ENCODE data around the gene SLC22A31. TPM values are rescaled to one million over a fixed set of nuclear protein-coding genes. Genes with fewer than 3 reads are reported as not detected.

SLC22A31 gene
- total RNA-seq, 2 experiments from 2014 or later: 1.8 to 2.8 TPM

- Mint-ChIP-seq H3K4me1 (no peaks in the 10 kb centered on the region), H3K27ac (no peak overlapping the region), H3K36me3 (ENCODE audit: low read depth) (no peaks in the 10 kb centered on the region), H3K27me3 (no peaks in the 10 kb centered on the region), H3K9me3 (peaks cover 17% of the 10 kb centered on the region), H3K4me3 (no peak overlapping the region)
- POLR2A ChIA-PET: no interaction called here
- DNase-seq: no peak
- CTCF ChIA-PET: no interaction called here
These were observed 42.6 kb downstream of the SLC22A31 start for GRCh38 chr16:89157778-89158177.

GRCh38 chr16:89156740-89157645 lies 43.3 kb downstream of the SLC22A31 start:
- H3K9me3 Mint-ChIP-seq: peaks cover 17% of the 10 kb centered on the region
- H3K36me3 Mint-ChIP-seq (ENCODE audit: low read depth): no peaks in the 10 kb centered on the region
- DNase-seq: no peak
- CTCF ChIA-PET: interaction anchor here (2.5 kb wide), 1 partner anchor 10 kb away, joined by 10 read pairs; no protein-coding TSS in a partner anchor
- no peaks in the 10 kb centered on the region for H3K27me3 Mint-ChIP-seq
- H3K27ac Mint-ChIP-seq: no peak overlapping the region
- no peak overlapping the region for H3K4me3 Mint-ChIP-seq
- peaks cover 2% of the 10 kb centered on the region for H3K4me1 Mint-ChIP-seq
- POLR2A ChIA-PET: no interaction called here

DNA sequence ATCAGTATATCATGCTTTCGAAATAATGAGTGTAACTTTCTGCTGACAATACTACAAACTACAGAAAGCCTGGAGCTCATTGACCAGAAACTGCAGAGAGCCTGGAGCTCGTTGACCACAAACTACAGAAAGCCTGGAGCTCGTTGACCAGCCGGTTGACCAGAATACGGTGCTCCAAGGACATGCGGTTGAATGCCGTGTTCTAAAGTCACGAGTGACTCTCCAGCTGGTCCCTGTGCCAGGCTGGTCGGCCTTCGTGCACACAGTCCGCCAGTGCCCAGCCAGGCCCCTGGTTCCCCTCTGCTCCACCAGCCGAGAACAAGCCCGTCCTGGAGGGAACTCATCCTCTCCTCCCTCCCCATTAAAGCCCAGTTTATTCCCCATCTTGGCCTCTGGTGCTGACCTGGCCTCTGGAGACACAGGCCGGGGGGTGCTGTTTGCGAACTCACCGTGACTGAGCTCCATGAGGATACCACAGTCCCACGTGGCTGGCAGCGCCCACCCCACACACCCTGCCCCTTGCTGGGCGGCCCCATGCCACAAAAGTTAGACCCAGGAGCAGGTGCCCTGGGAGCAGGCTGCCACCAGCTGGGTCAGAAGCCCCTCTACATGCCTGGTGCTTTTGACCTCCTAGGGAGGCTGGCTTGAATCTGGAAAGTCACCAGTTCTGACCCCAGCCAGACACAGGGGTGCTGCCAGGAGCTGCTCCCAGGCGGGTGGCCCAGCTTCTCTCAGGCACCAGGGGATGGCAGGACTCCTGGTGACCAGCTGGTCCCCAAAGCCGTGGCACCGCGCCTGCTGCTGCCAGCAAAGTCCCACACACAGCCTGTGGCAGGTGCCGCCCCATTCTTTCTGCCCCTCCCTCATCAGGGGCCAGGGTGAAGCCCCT lies 44.2 kb downstream of the SLC22A31 start:
- H3K36me3 Mint-ChIP-seq (ENCODE audit: low read depth): peaks cover 6% of the 10 kb centered on the region
- DNase-seq: no peak
- no peak overlapping the region for H3K4me3 Mint-ChIP-seq
- H3K9me3 Mint-ChIP-seq: peaks cover 17% of the 10 kb centered on the region
- no peaks in the 10 kb centered on the region for H3K27me3 Mint-ChIP-seq
- POLR2A ChIA-PET: interaction anchor here (0.5 kb wide), 1 partner anchor 8 kb away, joined by 3 read pairs; no protein-coding TSS in a partner anchor
- H3K27ac Mint-ChIP-seq: peak overlapping the region; percentile 46
- peaks cover 2% of the 10 kb centered on the region for H3K4me1 Mint-ChIP-seq
- CTCF ChIA-PET: interaction anchor here (2.5 kb wide), 1 partner anchor 11 kb away, joined by 10 read pairs; no protein-coding TSS in a partner anchor

- Mint-ChIP-seq H3K4me3 (no peak overlapping the region), H3K4me1 (peaks cover 2% of the 10 kb centered on the region), H3K27ac (no peak overlapping the region), H3K9me3 (peaks cover 17% of the 10 kb centered on the region), H3K27me3 (no peaks in the 10 kb centered on the region), H3K36me3 (ENCODE audit: low read depth) (peaks cover 14% of the 10 kb centered on the region)
- ChIA-PET CTCF (interaction anchor here (1.3 to 2.5 kb wide), 2 partner anchors 12 to 412 kb away, joined by 3 to 10 read pairs; no protein-coding TSS in a partner anchor), POLR2A (interaction anchor here (0.5 kb wide), 1 partner anchor 8 kb away, joined by 3 read pairs; no protein-coding TSS in a partner anchor)
- no peak for DNase-seq
These were observed 45.1 kb downstream of the SLC22A31 start for GRCh38 chr16:89155184-89155679.

GRCh38 chr16:89154390-89155183 lies 45.8 kb downstream of the SLC22A31 start:
- H3K9me3 Mint-ChIP-seq: peaks cover 17% of the 10 kb centered on the region
- DNase-seq: no peak
- H3K36me3 Mint-ChIP-seq (ENCODE audit: low read depth): peaks cover 20% of the 10 kb centered on the region
- no peak overlapping the region for H3K4me3 Mint-ChIP-seq
- H3K27ac Mint-ChIP-seq: peak overlapping the region; percentile 60
- H3K27me3 Mint-ChIP-seq: no peaks in the 10 kb centered on the region
- H3K4me1 Mint-ChIP-seq: peaks cover 2% of the 10 kb centered on the region
- POLR2A ChIA-PET: no interaction called here
- CTCF ChIA-PET: interaction anchor here (1.3 to 2.5 kb wide), 2 partner anchors 13 to 412 kb away, joined by 3 to 10 read pairs; no protein-coding TSS in a partner anchor

DNA sequence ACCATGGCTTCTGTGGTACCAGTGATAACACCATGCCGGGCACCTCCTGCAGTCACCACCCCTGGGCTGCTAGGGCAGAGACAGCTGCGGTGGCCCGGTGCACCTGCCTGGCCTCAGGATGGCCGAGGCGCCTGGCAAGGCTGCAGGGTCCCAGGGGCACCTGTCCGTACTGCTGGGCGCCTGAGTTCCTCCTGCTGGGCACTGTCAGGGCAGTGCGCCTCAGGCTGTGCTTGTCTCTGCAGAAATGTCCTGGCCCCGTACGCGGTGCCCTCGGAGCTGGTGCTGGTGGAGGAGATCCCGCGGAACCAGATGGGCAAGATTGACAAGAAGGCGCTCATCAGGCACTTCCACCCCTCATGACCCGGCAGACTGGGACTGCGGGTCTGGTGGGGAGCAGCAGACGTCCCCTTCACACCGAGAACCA lies 46.5 kb downstream of the SLC22A31 start:
- no peak overlapping the region for H3K4me3 Mint-ChIP-seq
- no peak overlapping the region for H3K27ac Mint-ChIP-seq
- H3K4me1 Mint-ChIP-seq: peaks cover 2% of the 10 kb centered on the region
- DNase-seq: no peak
- ChIA-PET POLR2A (no interaction called here), CTCF (interaction anchor here (1.3 kb wide), 1 partner anchor 411 kb away, joined by 3 read pairs; no protein-coding TSS in a partner anchor)
- H3K9me3 Mint-ChIP-seq: peaks cover 22% of the 10 kb centered on the region
- no peaks in the 10 kb centered on the region for H3K27me3 Mint-ChIP-seq
- peaks cover 28% of the 10 kb centered on the region for H3K36me3 Mint-ChIP-seq (ENCODE audit: low read depth)

- H3K27me3 Mint-ChIP-seq: no peaks in the 10 kb centered on the region
- H3K36me3 Mint-ChIP-seq (ENCODE audit: low read depth): peaks cover 34% of the 10 kb centered on the region
- H3K4me3 Mint-ChIP-seq: no peak overlapping the region
- CTCF ChIA-PET: no interaction called here
- H3K9me3 Mint-ChIP-seq: peaks cover 19% of the 10 kb centered on the region
- DNase-seq: no peak
- peaks cover 2% of the 10 kb centered on the region for H3K4me1 Mint-ChIP-seq
- POLR2A ChIA-PET: no interaction called here
- no peak overlapping the region for H3K27ac Mint-ChIP-seq
These were observed 47.3 kb downstream of the SLC22A31 start for GRCh38 chr16:89152831-89153700.

DNA sequence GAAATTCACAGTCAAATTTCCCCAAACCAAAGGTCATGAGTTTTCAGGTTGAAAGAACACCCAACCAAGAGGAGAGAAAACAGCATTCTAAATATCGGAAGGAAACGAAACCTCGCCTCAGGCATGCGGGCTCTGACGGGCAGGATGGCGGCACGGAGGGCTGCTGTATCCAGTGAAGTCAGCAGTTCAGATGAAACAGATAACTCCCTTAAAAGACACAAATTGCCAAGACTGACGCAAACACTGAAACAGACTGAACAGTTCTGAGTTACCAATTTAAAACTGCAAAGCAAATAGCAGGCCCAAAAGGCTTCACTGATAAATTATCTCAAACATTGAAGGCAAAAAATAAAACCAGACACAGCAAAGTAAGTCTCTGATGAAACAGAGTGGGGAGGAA lies 49.4 kb downstream of the SLC22A31 start:
- Mint-ChIP-seq H3K4me3 (no peak overlapping the region), H3K9me3 (peaks cover 15% of the 10 kb centered on the region), H3K27ac (no peak overlapping the region), H3K27me3 (no peaks in the 10 kb centered on the region), H3K36me3 (ENCODE audit: low read depth) (peaks cover 50% of the 10 kb centered on the region), H3K4me1 (peaks cover 2% of the 10 kb centered on the region)
- ChIA-PET CTCF (no interaction called here), POLR2A (no interaction called here)
- no peak for DNase-seq

DNA sequence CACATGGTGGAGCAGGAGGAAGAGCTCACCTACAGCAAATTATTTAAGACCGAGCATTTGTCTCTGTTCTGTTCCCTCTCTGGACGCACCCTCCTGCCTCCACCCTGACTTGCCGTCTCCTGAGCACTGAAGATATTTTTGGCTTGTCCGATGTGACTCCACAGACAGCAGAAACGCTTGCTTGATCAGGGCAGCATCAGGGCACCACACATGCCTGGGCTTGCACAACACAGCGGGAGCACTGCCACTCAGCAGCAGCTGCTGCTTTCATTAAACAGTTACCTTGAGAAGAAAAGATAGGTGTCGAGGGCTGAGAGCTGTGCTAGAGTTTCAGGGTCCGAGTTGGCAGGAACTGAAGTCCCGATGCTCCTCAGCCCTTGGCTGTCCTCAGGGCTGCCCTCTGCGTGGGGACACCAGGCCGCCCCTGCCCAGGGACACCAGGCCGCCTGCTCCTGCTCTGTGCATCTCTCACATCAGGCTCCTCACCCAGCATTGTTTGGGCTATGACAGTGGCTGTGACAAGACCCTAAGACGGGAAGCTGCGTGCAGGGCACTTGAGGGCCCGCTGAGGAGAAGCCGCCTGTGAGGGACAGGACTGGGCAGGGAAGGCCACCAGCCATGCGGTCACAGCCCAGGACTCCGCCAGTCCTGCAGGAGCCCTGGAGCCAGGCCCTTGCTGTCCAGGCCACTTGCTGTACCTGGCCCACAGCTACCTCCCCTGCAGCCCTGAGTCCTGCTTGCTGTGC lies 50.1 kb downstream of the SLC22A31 start:
- no peak for DNase-seq
- Mint-ChIP-seq H3K27me3 (no peaks in the 10 kb centered on the region), H3K9me3 (peaks cover 15% of the 10 kb centered on the region), H3K4me1 (peaks cover 2% of the 10 kb centered on the region), H3K27ac (no peak overlapping the region), H3K36me3 (ENCODE audit: low read depth) (peaks cover 53% of the 10 kb centered on the region), H3K4me3 (no peak overlapping the region)
- POLR2A ChIA-PET: no interaction called here
- CTCF ChIA-PET: interaction anchor here (0.6 to 2.2 kb wide), 2 partner anchors 17 to 512 kb away, joined by 3 to 6 read pairs; no protein-coding TSS in a partner anchor

GRCh38 chr16:89149386-89149785 lies 51.0 kb downstream of the SLC22A31 start:
- H3K27ac Mint-ChIP-seq: no peak overlapping the region
- H3K4me3 Mint-ChIP-seq: no peak overlapping the region
- DNase-seq: no peak
- ChIA-PET CTCF (interaction anchor here (2.2 kb wide), 1 partner anchor 18 kb away, joined by 6 read pairs; no protein-coding TSS in a partner anchor), POLR2A (no interaction called here)
- peaks cover 2% of the 10 kb centered on the region for H3K4me1 Mint-ChIP-seq
- peaks cover 15% of the 10 kb centered on the region for H3K9me3 Mint-ChIP-seq
- peaks cover 53% of the 10 kb centered on the region for H3K36me3 Mint-ChIP-seq (ENCODE audit: low read depth)
- H3K27me3 Mint-ChIP-seq: no peaks in the 10 kb centered on the region
